Peyer's patch (tissue), 4 donors: ENCODE measurements around the gene KRTAP9-3. TPM values are rescaled to one million over a fixed set of nuclear protein-coding genes. Genes with fewer than 3 reads are reported as not detected.

Source experiments
- DNase-seq, 3 donors: peaks; one replicate each; pipeline ENCODE4 v3.0.0-alpha.2; 2017 to 2019
- H3K27ac ChIP-seq, 4 donors: fragments of 200-600 bp; sonication (generic); one replicate each; pipeline ENCODE4 v1.5.1; 2016 to 2019
- H3K27me3 ChIP-seq, 2 donors: fragments of 200-600 bp; sonication (generic); one replicate each; pipeline ENCODE4 v1.5.1; 2019
- H3K36me3 ChIP-seq, 3 donors: fragments of 200-600 bp; sonication (generic); one replicate each; pipeline ENCODE4 v1.5.1; 2016 to 2019
- H3K4me1 ChIP-seq, 4 donors: fragments of 200-600 bp; sonication (generic); one replicate each; pipeline ENCODE4 v1.5.1; 2016 to 2019
- H3K4me3 ChIP-seq, 4 donors: fragments of 200-600 bp; sonication (generic); 1 replicate in 3 of 4; 2 replicates in 1 of 4; pipeline ENCODE4 v1.5.1; 2016 to 2019; ENCODE audit warnings: mild to moderate bottlenecking in 1 of 4
- H3K9me3 ChIP-seq, 4 donors: fragments of 200-600 bp; sonication (generic); one replicate each; pipeline ENCODE4 v1.5.1; 2016 to 2019; ENCODE audit warnings: mild to moderate bottlenecking in 1 of 4
- CTCF ChIP-seq, 6 experiments: fragments of 450-650 bp in 4 of 6; fragments of 200-600 bp in 2 of 6; sonication (generic) in 1 of 6; IDR thresholded peaks; one replicate each; pipeline ENCODE4 v1.5.1; 2017 to 2019; ENCODE audit warnings: antibody characterized with exemption in 6 of 6, mild to moderate bottlenecking in 3 of 6, moderate library complexity in 1 of 6
- POLR2A ChIP-seq, 2 donors: fragments of 450-650 bp; IDR thresholded peaks; one replicate each; pipeline ENCODE4 v1.5.1; 2017; ENCODE audit warnings: antibody characterized with exemption in 2 of 2, mild to moderate bottlenecking in 2 of 2, moderate library complexity in 2 of 2
- small RNA-seq, 2 donors: library from RNA; depleted of rRNA; stranded (forward); fragments of <200 nt; gene quantifications; one replicate each; pipeline ENCODE3, GENCODE V24; 2016
- total RNA-seq, 4 donors: library from RNA; depleted of rRNA; stranded (reverse); fragments of >200 nt; gene quantifications; one replicate each; pipeline ENCODE4 v1.1.0, GENCODE V29; 2016

KRTAP9-3 gene
- total RNA-seq, 4 donors from 2014 or later: not detected

GRCh38 chr17:41278176-41278955 lies 46.1 kb downstream of the KRTAP9-3 start:
- TF ChIP-seq CTCF (IDR thresholded peaks at IDR 0.05): no peak
- no peak for TF ChIP-seq POLR2A (IDR thresholded peaks at IDR 0.05)
- no peaks in the 10 kb centered on the region for H3K4me1 ChIP-seq
- no peaks in the 10 kb centered on the region for H3K27me3 ChIP-seq
- no peak overlapping the region for H3K27ac ChIP-seq
- H3K9me3 ChIP-seq: no peaks in the 10 kb centered on the region
- H3K36me3 ChIP-seq: no peaks in the 10 kb centered on the region
- no peak for DNase-seq
- H3K4me3 ChIP-seq: no peak overlapping the region

Small RNA genes within 50 kb of the gene (small RNA-seq; reads per million reads assigned to genes)
- gene KRTAP4-17P: 0 reads per million in 2 donors
- 0 reads per million in 2 donors for gene KRTAP9-10P

Other genes starting within 250 kb of the KRTAP9-3 start
- 1 to 10 TPM in 1 of 4 donors, under 1 TPM in 2, not detected in 1; 0.88 to 1.0 (median 0.94) TPM for gene KRT40, start 248.1 kb upstream of the KRTAP9-3 start, total RNA-seq
- not detected for gene KRTAP3-3, start 238.3 kb upstream of the KRTAP9-3 start, total RNA-seq
- gene KRTAP3-2, start 232.5 kb upstream of the KRTAP9-3 start, total RNA-seq: not detected
- gene KRTAP3-1, start 223.3 kb upstream of the KRTAP9-3 start, total RNA-seq: not detected
- not detected for gene KRTAP1-5, start 205.2 kb upstream of the KRTAP9-3 start, total RNA-seq
- not detected for gene KRTAP1-4, start 202.3 kb upstream of the KRTAP9-3 start, total RNA-seq
- gene KRTAP1-3, start 197.6 kb upstream of the KRTAP9-3 start, total RNA-seq: not detected
- not detected for gene KRTAP1-1, start 191.0 kb upstream of the KRTAP9-3 start, total RNA-seq
- gene KRTAP2-1, start 185.1 kb upstream of the KRTAP9-3 start, total RNA-seq: not detected
- not detected for gene KRTAP2-2, start 177.2 kb upstream of the KRTAP9-3 start, total RNA-seq
- not detected for gene KRTAP2-3, start 172.3 kb upstream of the KRTAP9-3 start, total RNA-seq
- not detected for gene KRTAP2-4, start 166.6 kb upstream of the KRTAP9-3 start, total RNA-seq
- not detected for gene KRTAP4-7, start 148.3 kb upstream of the KRTAP9-3 start, total RNA-seq
- not detected for gene KRTAP4-8, start 134.3 kb upstream of the KRTAP9-3 start, total RNA-seq
- not detected for gene KRTAP4-16, start 130.2 kb upstream of the KRTAP9-3 start, total RNA-seq
- not detected for gene KRTAP4-9, start 127.1 kb upstream of the KRTAP9-3 start, total RNA-seq
- gene KRTAP4-11, start 114.1 kb upstream of the KRTAP9-3 start, total RNA-seq: not detected
- not detected for gene KRTAP4-12, start 108.3 kb upstream of the KRTAP9-3 start, total RNA-seq
- not detected for gene KRTAP4-6, start 91.9 kb upstream of the KRTAP9-3 start, total RNA-seq
- not detected for gene KRTAP4-5, start 82.6 kb upstream of the KRTAP9-3 start, total RNA-seq
- not detected for gene KRTAP4-4, start 71.7 kb upstream of the KRTAP9-3 start, total RNA-seq
- gene KRTAP4-3, start 64.2 kb upstream of the KRTAP9-3 start, total RNA-seq: not detected
- gene KRTAP4-2, start 54.2 kb upstream of the KRTAP9-3 start, total RNA-seq: not detected
- not detected for gene KRTAP4-1, start 47.5 kb upstream of the KRTAP9-3 start, total RNA-seq
- gene KRTAP9-1, start 42.6 kb upstream of the KRTAP9-3 start, total RNA-seq: not detected
- gene KRTAP9-2, start 5.8 kb upstream of the KRTAP9-3 start, total RNA-seq: not detected
- gene KRTAP9-8, start 5.5 kb downstream of the KRTAP9-3 start, total RNA-seq: not detected
- gene KRTAP9-4, start 17.2 kb downstream of the KRTAP9-3 start, total RNA-seq: not detected
- not detected for gene KRTAP9-9, start 22.9 kb downstream of the KRTAP9-3 start, total RNA-seq
- gene KRTAP9-6, start 32.9 kb downstream of the KRTAP9-3 start, total RNA-seq: not detected
- not detected for gene KRTAP9-7, start 43.2 kb downstream of the KRTAP9-3 start, total RNA-seq
- gene KRTAP29-1, start 70.4 kb downstream of the KRTAP9-3 start, total RNA-seq: not detected
- gene KRTAP16-1, start 76.9 kb downstream of the KRTAP9-3 start, total RNA-seq: not detected
- gene KRTAP17-1, start 83.3 kb downstream of the KRTAP9-3 start, total RNA-seq: not detected
- not detected for gene KRT33A, start 118.4 kb downstream of the KRTAP9-3 start, total RNA-seq
- gene KRT33B, start 137.4 kb downstream of the KRTAP9-3 start, total RNA-seq: not detected
- not detected for gene KRT34, start 149.9 kb downstream of the KRTAP9-3 start, total RNA-seq
- not detected for gene KRT31, start 165.2 kb downstream of the KRTAP9-3 start, total RNA-seq
- not detected for gene KRT37, start 192.1 kb downstream of the KRTAP9-3 start, total RNA-seq
- gene KRT38, start 208.5 kb downstream of the KRTAP9-3 start, total RNA-seq: not detected
- not detected for gene KRT32, start 234.9 kb downstream of the KRTAP9-3 start, total RNA-seq
- gene KRT35, start 248.7 kb downstream of the KRTAP9-3 start, total RNA-seq: not detected